NT2/D1 (cell line): ENCODE data around the gene DSTN.

Experiments used
- SUZ12 ChIP-seq: IDR thresholded peaks from 2 replicates; pipeline ENCODE4 v1.6.1; 2011; ENCODE audit not compliant: insufficient read length, insufficient read depth; ENCODE audit errors: extremely low read depth
- YY1 ChIP-seq: IDR thresholded peaks from 2 replicates; pipeline ENCODE4 v1.6.1; 2011; ENCODE audit not compliant: insufficient read length, insufficient read depth
- ZNF274 ChIP-seq: IDR thresholded peaks from 2 replicates; pipeline ENCODE4 v1.6.1; 2011; ENCODE audit warnings: mild to moderate bottlenecking, low read depth, low read length

- TF ChIP-seq ZNF274 = no peak
- no peak for TF ChIP-seq YY1
- TF ChIP-seq SUZ12 = no peak
These were observed 82.5 kb downstream of the DSTN start for GRCh38 chr20:17652411-17652810.
